Mesenchymal stem cell (in vitro differentiated cells and primary cell): ENCODE data around the gene CCNL1.

ENCODE experiments used
- DNase-seq: peaks from one replicate; pipeline ENCODE4 v3.0.0-alpha.2; 2013
- H2AFZ ChIP-seq: one replicate; pipeline ENCODE4 v1.6.1; 2013; ENCODE audit warnings: low read depth, mild to moderate bottlenecking, control low read depth, inconsistent platforms, low read length, moderate library complexity
- H2AK5ac ChIP-seq: 2 replicates; pipeline ENCODE4 v1.6.1; 2013; ENCODE audit warnings: low read length, moderate library complexity, mild to moderate bottlenecking, inconsistent platforms; ENCODE audit not compliant: severe bottlenecking
- H2BK120ac ChIP-seq: one replicate; pipeline ENCODE4 v1.6.1; 2013; ENCODE audit warnings: low read depth, mild to moderate bottlenecking, inconsistent platforms, low read length, moderate library complexity
- H2BK12ac ChIP-seq, 2 experiments: one replicate each; pipeline ENCODE4 v1.6.1; 2013; ENCODE audit warnings: inconsistent platforms in 2 of 2, low read length in 2 of 2, mild to moderate bottlenecking in 2 of 2, moderate library complexity in 2 of 2, control low read depth in 1 of 2
- H2BK15ac ChIP-seq: one replicate; pipeline ENCODE4 v1.6.1; 2013; ENCODE audit warnings: mild to moderate bottlenecking, low read depth, inconsistent platforms; ENCODE audit not compliant: poor library complexity, severe bottlenecking
- H2BK5ac ChIP-seq: 2 replicates; pipeline ENCODE4 v1.6.1; 2013; ENCODE audit warnings: low read depth, mild to moderate bottlenecking, low read length, control low read depth, inconsistent platforms; ENCODE audit not compliant: poor library complexity, severe bottlenecking
- H3K14ac ChIP-seq, 2 experiments: one replicate each; pipeline ENCODE4 v1.6.1; 2013; ENCODE audit warnings: inconsistent platforms in 2 of 2, low read length in 2 of 2, control low read depth in 1 of 2, mild to moderate bottlenecking in 1 of 2, moderate library complexity in 1 of 2
- H3K18ac ChIP-seq, 2 experiments: one replicate each; pipeline ENCODE4 v1.6.1; 2013; ENCODE audit warnings: inconsistent platforms in 2 of 2, low read length in 2 of 2, control low read depth in 1 of 2, low read depth in 1 of 2, mild to moderate bottlenecking in 1 of 2
- H3K23ac ChIP-seq, 2 experiments: one replicate each; pipeline ENCODE4 v1.6.1; 2013; ENCODE audit warnings: inconsistent platforms in 2 of 2, low read length in 2 of 2, mild to moderate bottlenecking in 2 of 2, moderate library complexity in 2 of 2, control low read depth in 1 of 2
- H3K27ac ChIP-seq: 2 replicates; pipeline ENCODE4 v1.5.1; 2013; ENCODE audit warnings: mild to moderate bottlenecking, moderate library complexity, low read length, control low read depth, inconsistent platforms; ENCODE audit not compliant: poor library complexity, severe bottlenecking
- H3K27me3 ChIP-seq, 2 experiments: 2 replicates each; pipeline versions ENCODE4 v1.6.1 to v1.7.0; 2013; ENCODE audit warnings: low read length in 2 of 2, mild to moderate bottlenecking in 2 of 2, moderate library complexity in 2 of 2, control low read depth in 1 of 2, inconsistent platforms in 1 of 2; ENCODE audit not compliant: control insufficient read depth in 1 of 2, insufficient read depth in 1 of 2
- H3K36me3 ChIP-seq, 2 experiments: 2 replicates each; pipeline versions ENCODE4 v1.6.1 to v1.7.0; 2013; ENCODE audit warnings: low read length in 2 of 2, control low read depth in 1 of 2, inconsistent platforms in 1 of 2, low read depth in 1 of 2, mild to moderate bottlenecking in 1 of 2; ENCODE audit not compliant: insufficient read depth in 2 of 2, control insufficient read depth in 1 of 2
- H3K4ac ChIP-seq, 2 experiments: one replicate each; pipeline ENCODE4 v1.6.1; 2013; ENCODE audit warnings: inconsistent platforms in 2 of 2, low read length in 2 of 2, mild to moderate bottlenecking in 2 of 2, moderate library complexity in 2 of 2, control low read depth in 1 of 2, low read depth in 1 of 2
- H3K4me1 ChIP-seq: 2 replicates; pipeline ENCODE4 v1.6.1; 2013; ENCODE audit warnings: low read depth, low read length, control low read depth; ENCODE audit not compliant: control insufficient read depth, insufficient read depth
- H3K4me2 ChIP-seq: 2 replicates; pipeline ENCODE4 v1.6.1; 2013; ENCODE audit warnings: low read length, mild to moderate bottlenecking, inconsistent platforms; ENCODE audit not compliant: poor library complexity, severe bottlenecking
- H3K4me3 ChIP-seq, 2 experiments: 2 replicates each; pipeline versions ENCODE4 v1.5.1 to v1.7.0; 2013; ENCODE audit warnings: low read length in 2 of 2, mild to moderate bottlenecking in 2 of 2, control low read depth in 1 of 2, low read depth in 1 of 2; ENCODE audit not compliant: insufficient read depth in 1 of 2
- H3K79me1 ChIP-seq: replicated peaks from 2 replicates; pipeline ENCODE4 v1.6.1; 2013; ENCODE audit warnings: mild to moderate bottlenecking, control low read depth, low read length, inconsistent platforms; ENCODE audit not compliant: poor library complexity, severe bottlenecking
- H3K9ac ChIP-seq: 2 replicates; pipeline ENCODE4 v1.7.0; 2013; ENCODE audit warnings: mild to moderate bottlenecking, low read length, moderate library complexity
- H3K9me3 ChIP-seq: 2 replicates; pipeline ENCODE4 v1.7.0; 2013; ENCODE audit warnings: mild to moderate bottlenecking, low read length; ENCODE audit not compliant: control insufficient read depth
- H4K8ac ChIP-seq: one replicate; pipeline ENCODE4 v1.6.1; 2013; ENCODE audit warnings: inconsistent platforms, mild to moderate bottlenecking, low read length, moderate library complexity
- H4K91ac ChIP-seq: one replicate; pipeline ENCODE4 v1.6.1; 2013; ENCODE audit warnings: mild to moderate bottlenecking, low read length, inconsistent platforms
- WGBS: methylation state at CpG from one replicate; pipeline ENCODE4 v1.1.7; 2013; ENCODE audit warnings: mixed read lengths; 5-methylcytosine and 5-hydroxymethylcytosine counted together

The CCNL1 gene

DNA sequence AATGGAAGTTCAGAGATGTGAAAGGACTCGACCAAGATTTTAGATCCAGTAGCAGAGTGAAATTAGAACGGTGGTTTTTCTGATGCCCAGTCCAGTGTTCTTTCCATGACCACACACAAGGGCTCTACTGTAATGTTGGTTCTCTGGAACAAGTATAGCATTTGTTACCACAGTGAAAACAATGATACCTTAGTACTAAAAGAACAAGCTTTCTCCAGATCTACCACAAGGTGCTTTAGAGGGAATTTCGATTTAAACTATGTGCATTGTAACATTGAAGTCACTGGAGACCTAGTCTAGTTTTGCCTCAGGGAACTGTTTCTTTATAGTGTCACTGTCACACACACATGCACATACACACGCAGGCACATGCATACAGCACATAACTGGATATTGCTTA, 12.8 kb upstream of the CCNL1 start:
- no peak overlapping the region for H2BK5ac ChIP-seq
- H3K36me3 ChIP-seq = peaks cover 0 to 3% of the 10 kb centered on the region in 2 experiments
- H3K9ac ChIP-seq = no peak overlapping the region
- H2BK120ac ChIP-seq = no peak overlapping the region
- H3K79me1 ChIP-seq = peaks cover 3% of the 10 kb centered on the region
- H3K4me3 ChIP-seq = no peak overlapping the region
- no peaks in the 10 kb centered on the region for H3K9me3 ChIP-seq
- no peak overlapping the region for H3K23ac ChIP-seq
- H2BK15ac ChIP-seq = no peak overlapping the region
- no peak overlapping the region for H2AFZ ChIP-seq
- H3K27me3 ChIP-seq = no peaks in the 10 kb centered on the region
- H2BK12ac ChIP-seq = no peak overlapping the region
- H2AK5ac ChIP-seq = no peak overlapping the region
- H3K27ac ChIP-seq = no peak overlapping the region
- whole genome bisulfite sequencing = 78% methylated on average over 4 of the region's 4 CpGs
- no peak overlapping the region for H4K91ac ChIP-seq
- H3K14ac ChIP-seq = no peak overlapping the region
- H3K4ac ChIP-seq = no peak overlapping the region
- peaks cover 4% of the 10 kb centered on the region for H3K4me1 ChIP-seq
- no peak for DNase-seq
- H4K8ac ChIP-seq = no peak overlapping the region
- H3K18ac ChIP-seq = no peak overlapping the region
- no peak overlapping the region for H3K4me2 ChIP-seq

DNA sequence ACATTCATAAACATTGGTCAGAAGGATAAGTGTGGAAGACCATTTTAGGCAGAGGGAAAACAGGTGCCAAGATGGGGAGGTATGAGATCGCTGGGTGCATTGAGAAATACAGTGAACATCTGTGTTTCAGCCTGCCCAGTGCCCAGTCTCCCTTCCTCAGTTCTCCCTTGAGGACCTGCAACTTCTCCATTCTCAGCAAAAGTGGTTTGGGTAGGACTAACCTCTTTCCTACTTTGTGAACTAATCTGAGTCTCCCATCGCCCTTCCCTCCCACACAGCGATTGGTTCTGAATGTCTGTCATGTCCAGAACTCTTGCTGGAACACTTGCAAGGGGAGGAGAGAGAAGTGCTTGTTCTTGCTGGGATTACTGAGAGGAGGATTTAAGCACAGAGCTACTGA, 10.9 kb upstream of the CCNL1 start:
- H2BK12ac ChIP-seq = no peak overlapping the region
- no peak overlapping the region for H3K4me3 ChIP-seq
- H3K79me1 ChIP-seq = no peaks in the 10 kb centered on the region
- no peak overlapping the region for H4K8ac ChIP-seq
- H3K27ac ChIP-seq = no peak overlapping the region
- 90% methylated on average over 2 of the region's 3 CpGs for WGBS
- no peak overlapping the region for H2AFZ ChIP-seq
- no peak overlapping the region for H3K4ac ChIP-seq
- H3K36me3 ChIP-seq = no peaks in the 10 kb centered on the region
- DNase-seq = no peak
- H2BK120ac ChIP-seq = no peak overlapping the region
- H2AK5ac ChIP-seq = no peak overlapping the region
- no peak overlapping the region for H3K18ac ChIP-seq
- no peak overlapping the region for H4K91ac ChIP-seq
- no peak overlapping the region for H2BK5ac ChIP-seq
- no peaks in the 10 kb centered on the region for H3K27me3 ChIP-seq
- H3K14ac ChIP-seq = no peak overlapping the region
- no peak overlapping the region for H2BK15ac ChIP-seq
- no peaks in the 10 kb centered on the region for H3K9me3 ChIP-seq
- no peak overlapping the region for H3K23ac ChIP-seq
- peak overlapping the region; percentile 35 for H3K9ac ChIP-seq
- H3K4me1 ChIP-seq = peaks cover 2% of the 10 kb centered on the region
- H3K4me2 ChIP-seq = no peak overlapping the region

DNA sequence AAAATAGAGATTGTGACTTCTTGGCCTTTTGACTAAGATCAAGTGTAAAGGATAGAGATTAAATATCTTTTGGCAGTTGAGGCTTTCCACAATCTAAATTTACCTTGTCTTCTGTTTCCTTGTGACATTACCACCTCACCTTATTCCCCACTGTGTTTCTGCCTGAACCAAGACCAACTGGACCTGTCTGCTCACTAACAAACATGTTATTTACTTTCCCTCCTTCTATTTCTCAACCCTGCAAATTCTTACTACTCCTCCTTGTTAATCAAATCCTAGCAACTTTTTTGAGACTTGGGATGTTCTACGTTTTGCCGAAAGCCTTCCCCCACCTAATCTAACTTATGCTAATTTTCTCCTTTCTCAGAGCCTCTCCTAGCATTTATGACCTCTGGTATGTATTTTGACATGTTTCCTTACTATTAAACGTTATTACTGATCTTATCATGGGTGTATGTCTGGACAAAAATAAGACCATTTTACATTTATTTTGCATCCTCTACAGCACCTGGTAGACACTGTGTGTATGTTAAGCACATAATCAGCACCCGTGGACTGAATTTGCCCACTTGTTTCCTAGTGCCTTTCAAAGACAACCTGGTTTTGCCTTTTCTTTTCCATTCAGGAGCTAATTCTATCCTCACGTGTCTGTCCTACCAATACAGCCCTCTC, 7.6 kb upstream of the CCNL1 start:
- no peak overlapping the region for H3K4me3 ChIP-seq
- no peak overlapping the region for H2BK5ac ChIP-seq
- no peak overlapping the region for H2BK15ac ChIP-seq
- H3K36me3 ChIP-seq = peaks cover 0 to 2% of the 10 kb centered on the region in 2 experiments
- H3K9me3 ChIP-seq = no peaks in the 10 kb centered on the region
- no peak for DNase-seq
- no peak overlapping the region for H4K8ac ChIP-seq
- H3K23ac ChIP-seq = no peak overlapping the region
- no peak overlapping the region for H2AK5ac ChIP-seq
- peaks cover 6% of the 10 kb centered on the region for H3K79me1 ChIP-seq
- H3K4ac ChIP-seq = no peak overlapping the region
- H3K18ac ChIP-seq = no peak overlapping the region
- no peak overlapping the region for H2BK12ac ChIP-seq
- WGBS = 85% methylated on average over 4 of the region's 5 CpGs
- H3K14ac ChIP-seq = no peak overlapping the region
- no peak overlapping the region for H3K9ac ChIP-seq
- no peak overlapping the region for H2AFZ ChIP-seq
- no peak overlapping the region for H4K91ac ChIP-seq
- H3K4me1 ChIP-seq = no peaks in the 10 kb centered on the region
- no peaks in the 10 kb centered on the region for H3K27me3 ChIP-seq
- no peak overlapping the region for H3K4me2 ChIP-seq
- H3K27ac ChIP-seq = no peak overlapping the region
- no peak overlapping the region for H2BK120ac ChIP-seq

GRCh38 chr3:157166561-157166960, 6.6 kb upstream of the CCNL1 start:
- Histone ChIP-seq H3K4me3 (no peak overlapping the region), H3K9me3 (no peaks in the 10 kb centered on the region), H3K4ac (no peak overlapping the region), H3K14ac (no peak overlapping the region), H2BK5ac (no peak overlapping the region), H2AK5ac (no peak overlapping the region), H4K91ac (no peak overlapping the region), H2AFZ (no peak overlapping the region), H3K27ac (no peak overlapping the region), H3K36me3 (peaks cover 0 to 2% of the 10 kb centered on the region in 2 experiments), H3K23ac (no peak overlapping the region), H3K79me1 (peaks cover 11% of the 10 kb centered on the region), H3K9ac (no peak overlapping the region), H4K8ac (no peak overlapping the region), H2BK12ac (no peak overlapping the region), H3K18ac (no peak overlapping the region), H3K4me1 (no peaks in the 10 kb centered on the region), H2BK120ac (no peak overlapping the region), H3K4me2 (no peak overlapping the region), H3K27me3 (no peaks in the 10 kb centered on the region), H2BK15ac (no peak overlapping the region)
- WGBS = 82% methylated on average over 2 of the region's 2 CpGs
- DNase-seq = no peak
